ENCODE data around the gene ZNF684. TPM values are rescaled to one million over a fixed set of nuclear protein-coding genes. Genes with fewer than 3 reads are reported as not detected.

The ZNF684 gene
- polyA plus RNA-seq, 1 donor (not counting 4 experiments of a cell fraction or from before 2014, with no cell fraction given), result 2.8 TPM

DNA sequence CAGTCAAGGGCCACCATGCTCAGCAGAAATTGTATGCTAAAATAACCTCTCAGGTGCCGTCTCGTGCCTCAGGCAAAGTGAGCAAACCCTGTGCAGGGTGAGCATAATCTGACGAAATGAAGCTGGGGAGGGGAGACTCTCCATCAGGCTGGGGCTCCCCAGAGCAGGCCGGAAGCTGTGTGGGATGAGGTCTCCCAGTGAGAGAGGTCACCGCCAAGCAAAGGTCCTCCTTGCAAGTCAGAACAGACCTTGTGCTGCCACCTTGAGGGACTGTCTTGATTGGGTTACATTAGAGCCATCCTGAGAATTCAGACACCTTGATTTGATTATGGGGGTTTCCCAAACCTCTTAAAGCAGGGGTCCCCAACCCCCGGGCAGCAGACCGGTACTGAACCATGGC is 64.2 kb downstream of the ZNF684 start:
- H3K4me2 ChIP-seq (ENCODE audit: control insufficient read depth, extremely low read depth, insufficient read depth, low read depth, low read length), result no peak overlapping the region
- TF ChIP-seq EZH2 (IDR thresholded peaks at IDR 0.05; ENCODE audit: low read length), result no peak
- TF ChIP-seq, protein P1, sequence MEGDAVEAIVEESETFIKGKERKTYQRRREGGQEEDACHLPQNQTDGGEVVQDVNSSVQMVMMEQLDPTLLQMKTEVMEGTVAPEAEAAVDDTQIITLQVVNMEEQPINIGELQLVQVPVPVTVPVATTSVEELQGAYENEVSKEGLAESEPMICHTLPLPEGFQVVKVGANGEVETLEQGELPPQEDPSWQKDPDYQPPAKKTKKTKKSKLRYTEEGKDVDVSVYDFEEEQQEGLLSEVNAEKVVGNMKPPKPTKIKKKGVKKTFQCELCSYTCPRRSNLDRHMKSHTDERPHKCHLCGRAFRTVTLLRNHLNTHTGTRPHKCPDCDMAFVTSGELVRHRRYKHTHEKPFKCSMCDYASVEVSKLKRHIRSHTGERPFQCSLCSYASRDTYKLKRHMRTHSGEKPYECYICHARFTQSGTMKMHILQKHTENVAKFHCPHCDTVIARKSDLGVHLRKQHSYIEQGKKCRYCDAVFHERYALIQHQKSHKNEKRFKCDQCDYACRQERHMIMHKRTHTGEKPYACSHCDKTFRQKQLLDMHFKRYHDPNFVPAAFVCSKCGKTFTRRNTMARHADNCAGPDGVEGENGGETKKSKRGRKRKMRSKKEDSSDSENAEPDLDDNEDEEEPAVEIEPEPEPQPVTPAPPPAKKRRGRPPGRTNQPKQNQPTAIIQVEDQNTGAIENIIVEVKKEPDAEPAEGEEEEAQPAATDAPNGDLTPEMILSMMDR (optimal IDR thresholded peaks at IDR 0.05 in 1 of 3, IDR thresholded peaks at IDR 0.05 in 1 of 3, conservative IDR thresholded peaks at IDR 0.05 in 1 of 3; ENCODE audit: extremely low read depth in 1 of 3, insufficient read depth in 2 of 3, low read length in 3 of 3), result no peak
- H3K36me3 ChIP-seq (ENCODE audit: control insufficient read depth in 2 of 2, extremely low read depth in 1 of 2, insufficient read depth in 2 of 2, low read length in 2 of 2), result no peaks in the 10 kb centered on the region
- DNase-seq (ENCODE audit: low read depth, low spot score) (no peak), FAIRE-seq (no peak)
- no peaks in the 10 kb centered on the region for H3K27me3 ChIP-seq (ENCODE audit: control insufficient read depth, extremely low read depth, insufficient read depth, low read length)
- H3K79me2 ChIP-seq (ENCODE audit: control insufficient read depth, insufficient read depth, low read length), result no peaks in the 10 kb centered on the region
- no peak overlapping the region for H3K27ac ChIP-seq (ENCODE audit: control insufficient read depth, insufficient read depth, low read length)
- H3K4me1 ChIP-seq (ENCODE audit: control insufficient read depth, extremely low read depth, insufficient read depth, low read length), result no peaks in the 10 kb centered on the region
- H3K4me3 ChIP-seq (ENCODE audit: control insufficient read depth in 2 of 3, extremely low read depth in 1 of 3, insufficient read depth in 2 of 3, low read depth in 1 of 3, low read length in 3 of 3), result no peak overlapping the region
- no peaks in the 10 kb centered on the region for H3K9me3 ChIP-seq (ENCODE audit: control insufficient read depth, low read depth, low read length)
- dilution Hi-C loops (cut with MboI; ENCODE audit: extremely low pct_ligation_motif_present, low sequenced_read_pairs), result no loop called here
- H2AFZ ChIP-seq (ENCODE audit: control insufficient read depth, low read length), result no peak overlapping the region
- H3K9ac ChIP-seq (ENCODE audit: control insufficient read depth, extremely low read depth, insufficient read depth, low read length), result no peak overlapping the region
- H3K9me1 ChIP-seq (ENCODE audit: control insufficient read depth, extremely low read depth, insufficient read depth, low read length), result no peaks in the 10 kb centered on the region
- no peaks in the 10 kb centered on the region for H4K20me1 ChIP-seq (ENCODE audit: control insufficient read depth, extremely low read depth, insufficient read depth, low read length)

Small RNAs within 50 kb of the gene (small RNA-seq; reads per million reads assigned to genes)
- gene AL356379.1 (ENCODE audit: insufficient read length in 3 of 3, low read depth in 3 of 3, low replicate concordance in 1 of 3), result 0 reads per million in 3 experiments

Other genes starting within 250 kb of the ZNF684 start
- gene COL9A2, start 214.4 kb upstream of the ZNF684 start, polyA plus RNA-seq, result 1.2 to 3.0 TPM (median 1.6 TPM) in 3 replicates
- 10.2 to 19.0 TPM (median 13.2 TPM) in 3 replicates for gene SMAP2, start 157.9 kb upstream of the ZNF684 start, polyA plus RNA-seq
- 1.1 to 1.9 TPM (median 1.7 TPM) in 3 replicates for gene ZFP69B, start 81.2 kb upstream of the ZNF684 start, polyA plus RNA-seq
- 2.2 to 3.5 TPM (median 2.3 TPM) in 3 replicates for gene ZFP69, start 54.3 kb upstream of the ZNF684 start, polyA plus RNA-seq
- gene EXO5, start 22.9 kb upstream of the ZNF684 start, polyA plus RNA-seq, result 8.5 to 9.9 TPM (median 8.6 TPM) in 3 replicates
- gene RIMS3, start 134.0 kb downstream of the ZNF684 start, polyA plus RNA-seq, result 1.1 to 2.6 TPM (median 1.7 TPM) in 3 replicates
- gene NFYC, start 160.1 kb downstream of the ZNF684 start, polyA plus RNA-seq, result 32.4 to 48.5 TPM (median 35.4 TPM) in 3 replicates

Data from keratinocyte (primary cell).